Measurements from ENCODE around the gene SUV39H1.
A peak's percentile ranks its signal among the peaks of the same experiment; 100 is the strongest.

The SUV39H1 gene

DNA sequence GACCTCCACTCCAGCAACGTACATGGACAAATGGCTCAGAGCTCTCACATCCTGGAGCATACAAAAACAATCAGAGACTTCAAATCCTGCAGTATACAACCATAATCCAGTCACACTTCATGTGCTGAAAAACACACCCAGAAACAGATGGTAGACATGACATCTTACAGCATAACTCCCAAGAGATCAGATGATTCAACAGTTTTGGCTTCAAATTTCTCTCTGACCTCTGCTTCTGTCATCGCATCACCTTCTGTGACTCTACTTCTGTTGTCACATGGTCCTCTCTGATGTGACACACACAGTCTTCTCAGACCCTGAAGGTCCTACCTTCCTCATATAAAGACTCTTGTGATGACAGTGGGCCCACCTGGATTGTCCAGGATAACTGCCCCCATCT is 18.5 kb downstream of the SUV39H1 start:
- Histone ChIP-seq H3K9ac (ENCODE audit: low read length in 2 of 2) (no peak overlapping the region), H3K27me3 (ENCODE audit: control insufficient read depth in 1 of 2, insufficient read depth in 2 of 2, low read length in 2 of 2) (peaks cover 0 to 10% of the 10 kb centered on the region in 2 donors), H3K36me3 (ENCODE audit: control insufficient read depth in 2 of 2, insufficient read depth in 2 of 2, low read length in 2 of 2) (no peaks in the 10 kb centered on the region), H3K27ac (ENCODE audit: low read length) (no peak overlapping the region), H3K4me1 (ENCODE audit: control insufficient read depth, insufficient read depth, low read length) (peaks cover 2% of the 10 kb centered on the region), H3K4me3 (ENCODE audit: low read length in 2 of 2) (no peak overlapping the region), H3K9me3 (ENCODE audit: control insufficient read depth in 2 of 2, low read length in 2 of 2) (no peaks in the 10 kb centered on the region)

DNA sequence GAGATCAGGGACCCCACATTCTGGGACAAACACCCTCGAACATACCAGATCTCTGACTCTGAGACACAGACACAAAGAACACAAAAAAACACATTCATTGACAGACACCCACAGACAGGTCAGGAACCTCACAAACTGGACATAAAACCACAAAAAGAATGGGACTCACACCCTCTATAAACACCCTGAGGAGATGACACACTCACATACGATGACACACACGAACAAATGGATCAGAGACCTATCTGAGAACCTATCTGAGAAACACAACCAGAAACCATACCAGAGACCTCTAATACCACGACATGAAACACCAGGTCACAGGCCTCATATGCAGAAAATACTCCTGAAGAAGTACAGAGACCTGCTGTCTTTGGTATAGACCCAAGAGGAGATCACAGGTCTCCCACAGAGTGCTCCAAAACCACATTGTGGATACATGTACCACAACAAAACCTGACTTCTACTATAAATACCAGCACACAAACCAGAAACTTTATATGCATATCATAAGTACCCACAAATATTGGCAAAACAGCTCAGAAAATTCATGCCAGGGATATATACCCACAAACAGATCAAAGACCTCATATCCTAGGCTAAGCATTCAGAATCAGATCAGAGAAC is 19.5 kb downstream of the SUV39H1 start:
- Histone ChIP-seq H3K9ac (ENCODE audit: low read length in 2 of 2) (no peak overlapping the region), H3K27me3 (ENCODE audit: control insufficient read depth in 1 of 2, insufficient read depth in 2 of 2, low read length in 2 of 2) (peaks cover 0 to 9% of the 10 kb centered on the region in 2 donors), H3K36me3 (ENCODE audit: control insufficient read depth in 2 of 2, insufficient read depth in 2 of 2, low read length in 2 of 2) (no peaks in the 10 kb centered on the region), H3K4me1 (ENCODE audit: control insufficient read depth, insufficient read depth, low read length) (peaks cover 2% of the 10 kb centered on the region), H3K4me3 (ENCODE audit: low read length in 2 of 2) (no peak overlapping the region), H3K27ac (ENCODE audit: low read length) (no peak overlapping the region), H3K9me3 (ENCODE audit: control insufficient read depth in 2 of 2, low read length in 2 of 2) (peaks cover 0 to 4% of the 10 kb centered on the region in 2 donors)

DNA sequence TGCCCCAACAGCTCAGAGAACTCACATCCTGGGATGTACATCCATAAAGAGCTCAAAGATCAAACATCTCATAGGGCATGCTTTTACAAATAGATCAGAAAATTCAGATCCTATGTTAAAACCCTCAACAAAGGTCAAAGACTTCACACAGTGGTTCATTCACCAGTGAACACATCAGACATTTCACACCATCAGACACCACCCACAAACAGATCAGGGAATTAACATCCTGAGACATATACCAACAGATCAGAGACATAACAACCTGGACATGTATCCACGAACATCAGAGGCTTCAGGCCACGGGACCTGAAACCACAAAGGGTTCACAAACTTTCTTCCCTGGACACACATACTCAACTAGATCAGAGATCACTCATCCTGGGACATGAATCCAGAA is 23.4 kb downstream of the SUV39H1 start:
- H3K36me3 ChIP-seq (ENCODE audit: control insufficient read depth in 2 of 2, insufficient read depth in 2 of 2, low read length in 2 of 2) = no peaks in the 10 kb centered on the region
- peaks cover 0 to 4% of the 10 kb centered on the region in 2 donors for H3K27me3 ChIP-seq (ENCODE audit: control insufficient read depth in 1 of 2, insufficient read depth in 2 of 2, low read length in 2 of 2)
- no peak overlapping the region for H3K9ac ChIP-seq (ENCODE audit: low read length in 2 of 2)
- no peak overlapping the region for H3K4me3 ChIP-seq (ENCODE audit: low read length in 2 of 2)
- H3K27ac ChIP-seq (ENCODE audit: low read length) = no peak overlapping the region
- H3K4me1 ChIP-seq (ENCODE audit: control insufficient read depth, insufficient read depth, low read length) = no peaks in the 10 kb centered on the region
- peaks cover 0 to 12% of the 10 kb centered on the region in 2 donors for H3K9me3 ChIP-seq (ENCODE audit: control insufficient read depth in 2 of 2, low read length in 2 of 2)

DNA sequence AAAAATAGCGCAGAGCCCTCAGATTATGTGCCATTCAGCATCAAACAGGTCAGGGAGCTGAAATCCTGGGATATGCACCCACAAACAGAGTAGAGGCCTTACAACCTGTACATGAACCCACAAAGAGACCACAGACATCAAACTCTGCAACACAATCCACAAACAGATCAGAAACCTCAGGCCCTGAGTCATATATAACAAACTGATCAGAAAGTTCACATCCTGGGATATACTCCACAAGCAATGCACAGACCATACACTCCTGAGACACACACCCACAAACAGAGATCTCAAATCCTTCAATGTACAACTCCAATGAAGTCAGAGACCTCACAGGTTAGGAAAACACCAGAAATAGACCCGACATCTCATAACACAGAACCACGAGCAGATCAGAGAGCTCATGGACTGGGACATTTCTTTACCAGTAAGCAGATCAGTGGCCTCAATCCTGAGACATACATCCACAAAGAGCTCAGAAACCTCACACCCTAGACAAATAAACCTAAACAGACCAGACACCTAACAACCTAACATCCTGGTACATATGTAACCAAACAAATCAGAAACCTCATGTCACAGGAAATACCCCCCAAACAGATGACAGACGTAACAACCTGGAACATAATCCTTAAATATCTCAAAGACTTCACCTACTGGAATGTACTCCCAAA is 24.2 kb downstream of the SUV39H1 start:
- Histone ChIP-seq H3K27ac (ENCODE audit: low read length) (no peak overlapping the region), H3K27me3 (ENCODE audit: control insufficient read depth in 1 of 2, insufficient read depth in 2 of 2, low read length in 2 of 2) (peaks cover 0 to 8% of the 10 kb centered on the region in 2 donors), H3K9me3 (ENCODE audit: control insufficient read depth in 2 of 2, low read length in 2 of 2) (peaks cover 0 to 12% of the 10 kb centered on the region in 2 donors), H3K9ac (ENCODE audit: low read length in 2 of 2) (no peak overlapping the region), H3K36me3 (ENCODE audit: control insufficient read depth in 2 of 2, insufficient read depth in 2 of 2, low read length in 2 of 2) (no peaks in the 10 kb centered on the region), H3K4me1 (ENCODE audit: control insufficient read depth, insufficient read depth, low read length) (no peaks in the 10 kb centered on the region), H3K4me3 (ENCODE audit: low read length in 2 of 2) (no peak overlapping the region)

DNA sequence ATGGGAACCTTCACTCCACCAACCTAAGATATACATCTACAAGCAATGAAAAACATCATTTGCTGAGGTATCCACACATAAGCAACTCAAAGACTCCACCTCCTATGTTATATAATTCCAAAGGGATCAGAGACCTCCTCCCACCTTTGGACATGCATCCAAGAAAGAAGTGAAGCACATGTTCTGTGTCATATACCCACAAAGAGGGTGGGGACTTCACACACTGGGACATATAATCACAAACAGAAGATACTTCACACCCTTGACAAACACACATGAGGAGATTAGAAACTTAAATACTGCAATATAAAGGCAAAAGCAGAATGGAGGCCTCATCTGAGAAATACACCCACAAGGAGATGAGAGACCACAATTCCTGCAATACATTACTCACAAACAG is 25.4 kb downstream of the SUV39H1 start:
- Histone ChIP-seq H3K9ac (ENCODE audit: low read length in 2 of 2) (no peak overlapping the region), H3K36me3 (ENCODE audit: control insufficient read depth in 2 of 2, insufficient read depth in 2 of 2, low read length in 2 of 2) (no peaks in the 10 kb centered on the region), H3K9me3 (ENCODE audit: control insufficient read depth in 2 of 2, low read length in 2 of 2) (peaks cover 0 to 12% of the 10 kb centered on the region in 2 donors), H3K4me1 (ENCODE audit: control insufficient read depth, insufficient read depth, low read length) (no peaks in the 10 kb centered on the region), H3K27me3 (ENCODE audit: control insufficient read depth in 1 of 2, insufficient read depth in 2 of 2, low read length in 2 of 2) (peaks cover 0 to 8% of the 10 kb centered on the region in 2 donors), H3K27ac (ENCODE audit: low read length) (no peak overlapping the region), H3K4me3 (ENCODE audit: low read length in 2 of 2) (no peak overlapping the region)

DNA sequence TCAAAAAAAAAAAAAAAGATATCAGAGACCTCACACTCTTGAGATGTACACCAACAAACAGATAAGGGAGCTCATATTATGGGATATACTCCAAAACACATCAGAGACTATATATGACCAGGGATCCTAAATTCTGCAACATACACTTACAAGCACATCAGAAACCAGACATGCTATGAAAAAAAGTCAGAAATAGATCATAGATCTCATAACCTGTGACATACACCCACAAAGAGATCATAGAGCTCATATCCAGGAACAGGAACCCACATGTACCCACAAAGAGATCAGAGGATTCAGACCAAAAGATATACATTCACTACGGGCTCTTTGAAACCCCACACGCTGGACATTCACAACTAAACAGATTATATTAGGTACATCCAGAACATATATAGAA is 30.1 kb downstream of the SUV39H1 start:
- Histone ChIP-seq H3K9me3 (ENCODE audit: control insufficient read depth in 2 of 2, low read length in 2 of 2) (peaks cover 0 to 5% of the 10 kb centered on the region in 2 donors), H3K4me1 (ENCODE audit: control insufficient read depth, insufficient read depth, low read length) (no peaks in the 10 kb centered on the region), H3K27ac (ENCODE audit: low read length) (no peak overlapping the region), H3K9ac (ENCODE audit: low read length in 2 of 2) (no peak overlapping the region), H3K36me3 (ENCODE audit: control insufficient read depth in 2 of 2, insufficient read depth in 2 of 2, low read length in 2 of 2) (no peaks in the 10 kb centered on the region), H3K27me3 (ENCODE audit: control insufficient read depth in 1 of 2, insufficient read depth in 2 of 2, low read length in 2 of 2) (peaks cover 0 to 7% of the 10 kb centered on the region in 2 donors), H3K4me3 (ENCODE audit: low read length in 2 of 2) (no peak overlapping the region)

DNA sequence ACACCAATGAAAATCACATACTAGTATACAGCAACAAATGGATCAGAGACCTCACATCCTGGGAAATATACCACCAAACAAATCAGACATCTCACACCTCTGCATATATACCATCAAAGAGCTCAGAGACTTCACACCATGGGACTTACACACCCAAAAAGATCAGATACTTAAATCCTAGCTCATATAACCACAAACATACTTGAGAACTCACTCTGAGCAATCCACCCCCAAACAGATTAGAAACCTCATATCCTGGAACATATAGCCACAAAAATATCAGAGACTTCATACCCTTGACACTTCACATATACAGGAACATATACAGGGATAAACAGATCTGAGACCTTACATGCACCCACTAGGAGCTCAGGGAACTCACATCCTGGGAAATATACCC is 32.1 kb downstream of the SUV39H1 start:
- no peak overlapping the region for H3K4me3 ChIP-seq (ENCODE audit: low read length in 2 of 2)
- peaks cover 0 to 10% of the 10 kb centered on the region in 2 donors for H3K27me3 ChIP-seq (ENCODE audit: control insufficient read depth in 1 of 2, insufficient read depth in 2 of 2, low read length in 2 of 2)
- H3K4me1 ChIP-seq (ENCODE audit: control insufficient read depth, insufficient read depth, low read length) = no peaks in the 10 kb centered on the region
- H3K9ac ChIP-seq (ENCODE audit: low read length in 2 of 2) = no peak overlapping the region
- no peaks in the 10 kb centered on the region for H3K36me3 ChIP-seq (ENCODE audit: control insufficient read depth in 2 of 2, insufficient read depth in 2 of 2, low read length in 2 of 2)
- peaks cover 0 to 3% of the 10 kb centered on the region in 2 donors for H3K9me3 ChIP-seq (ENCODE audit: control insufficient read depth in 2 of 2, low read length in 2 of 2)
- H3K27ac ChIP-seq (ENCODE audit: low read length) = no peak overlapping the region

DNA sequence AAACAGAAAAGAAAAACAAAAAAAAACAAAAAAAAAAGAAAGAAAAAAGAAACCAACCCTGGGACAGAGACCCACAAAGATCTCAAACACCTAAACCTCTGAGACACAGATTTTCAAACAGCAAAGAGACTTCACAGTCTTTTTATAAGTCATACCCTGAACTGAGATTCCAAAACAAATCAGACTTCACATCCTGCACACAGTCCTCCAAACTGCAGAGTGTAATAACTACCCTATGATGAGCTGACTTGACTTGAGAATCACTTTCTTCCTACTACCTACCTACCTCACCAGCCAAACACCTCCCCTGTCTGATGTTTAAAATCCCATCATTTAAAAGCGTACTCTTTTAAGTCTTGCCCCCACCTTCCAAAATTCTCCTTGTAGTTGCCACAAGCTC is 39.8 kb downstream of the SUV39H1 start:
- Histone ChIP-seq H3K27me3 (ENCODE audit: control insufficient read depth in 1 of 2, insufficient read depth in 2 of 2, low read length in 2 of 2) (peaks cover 0 to 5% of the 10 kb centered on the region in 2 donors), H3K27ac (ENCODE audit: low read length) (no peak overlapping the region), H3K4me3 (ENCODE audit: low read length in 2 of 2) (peak overlapping the region; percentile 71 to 78), H3K9ac (ENCODE audit: low read length in 2 of 2) (peak overlapping the region in 1 of 2 donors; percentile 38), H3K9me3 (ENCODE audit: control insufficient read depth in 2 of 2, low read length in 2 of 2) (no peaks in the 10 kb centered on the region), H3K36me3 (ENCODE audit: control insufficient read depth in 2 of 2, insufficient read depth in 2 of 2, low read length in 2 of 2) (no peaks in the 10 kb centered on the region), H3K4me1 (ENCODE audit: control insufficient read depth, insufficient read depth, low read length) (peaks cover 10% of the 10 kb centered on the region)

DNA sequence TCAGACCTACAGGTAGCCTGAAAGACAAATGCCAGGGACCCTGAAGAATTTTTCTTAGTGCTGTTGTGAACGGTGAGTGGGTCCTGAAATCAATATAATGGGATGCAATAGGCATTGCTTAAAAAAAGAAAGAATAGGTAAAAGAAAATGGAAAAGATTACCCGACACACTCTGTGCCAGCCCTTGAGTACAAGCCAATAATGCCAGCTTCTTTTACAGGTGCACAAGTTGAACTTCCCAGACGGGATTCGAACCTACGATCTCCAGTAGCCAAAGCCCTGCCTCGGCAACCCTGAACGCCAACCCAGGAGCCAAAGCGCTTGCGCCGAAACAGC is 40.3 kb downstream of the SUV39H1 start:
- no peaks in the 10 kb centered on the region for H3K9me3 ChIP-seq (ENCODE audit: control insufficient read depth in 2 of 2, low read length in 2 of 2)
- H3K4me3 ChIP-seq (ENCODE audit: low read length in 2 of 2) = peak overlapping the region; percentile 71 to 78
- H3K9ac ChIP-seq (ENCODE audit: low read length in 2 of 2) = peak overlapping the region in 1 of 2 donors; percentile 38
- no peak overlapping the region for H3K27ac ChIP-seq (ENCODE audit: low read length)
- peaks cover 10% of the 10 kb centered on the region for H3K4me1 ChIP-seq (ENCODE audit: control insufficient read depth, insufficient read depth, low read length)
- H3K36me3 ChIP-seq (ENCODE audit: control insufficient read depth in 2 of 2, insufficient read depth in 2 of 2, low read length in 2 of 2) = no peaks in the 10 kb centered on the region
- H3K27me3 ChIP-seq (ENCODE audit: control insufficient read depth in 1 of 2, insufficient read depth in 2 of 2, low read length in 2 of 2) = peaks cover 0 to 5% of the 10 kb centered on the region in 2 donors

DNA sequence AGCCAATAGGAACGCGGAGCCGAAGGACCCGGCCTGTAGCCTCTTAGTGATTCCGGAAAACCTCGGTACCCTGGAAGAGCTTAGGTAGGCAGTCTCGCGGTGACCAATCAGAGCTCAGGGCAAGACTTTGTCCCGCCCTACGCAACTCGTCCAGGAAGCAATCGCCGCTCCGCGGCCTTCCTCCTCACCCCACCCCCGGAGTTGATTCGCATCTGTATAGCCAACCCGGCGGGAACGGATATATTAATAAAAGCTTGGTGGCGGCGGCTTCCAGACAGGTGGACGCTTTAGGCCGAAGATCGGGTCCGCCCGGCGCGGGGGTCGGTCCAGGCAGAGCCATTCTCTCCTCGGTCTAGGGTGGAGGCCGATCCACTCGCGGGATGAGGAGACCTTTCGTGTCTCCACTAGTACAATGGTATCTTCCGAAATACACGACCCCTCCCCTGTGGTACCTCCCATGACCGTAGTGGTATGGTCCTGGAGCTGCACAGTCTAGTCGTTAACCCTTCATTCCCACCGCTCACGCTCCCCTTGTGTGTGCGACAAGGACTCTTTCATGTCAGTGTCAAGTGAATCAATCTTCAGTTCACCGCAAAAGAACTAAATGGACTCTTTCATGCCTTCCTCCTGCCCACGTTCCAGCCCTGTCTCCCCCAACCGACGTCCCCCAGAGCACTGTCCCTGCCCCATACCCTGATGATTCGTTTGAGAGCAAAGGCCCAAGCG is 40.8 kb downstream of the SUV39H1 start:
- H3K4me3 ChIP-seq (ENCODE audit: low read length in 2 of 2) = peak overlapping the region; percentile 78 to 89
- H3K9me3 ChIP-seq (ENCODE audit: control insufficient read depth in 2 of 2, low read length in 2 of 2) = no peaks in the 10 kb centered on the region
- peaks cover 0 to 5% of the 10 kb centered on the region in 2 donors for H3K27me3 ChIP-seq (ENCODE audit: control insufficient read depth in 1 of 2, insufficient read depth in 2 of 2, low read length in 2 of 2)
- peaks cover 10% of the 10 kb centered on the region for H3K4me1 ChIP-seq (ENCODE audit: control insufficient read depth, insufficient read depth, low read length)
- H3K27ac ChIP-seq (ENCODE audit: low read length) = peak overlapping the region; percentile 86
- H3K36me3 ChIP-seq (ENCODE audit: control insufficient read depth in 2 of 2, insufficient read depth in 2 of 2, low read length in 2 of 2) = no peaks in the 10 kb centered on the region
- peak overlapping the region; percentile 79 to 90 for H3K9ac ChIP-seq (ENCODE audit: low read length in 2 of 2)
